ENCODE data around the gene LYAR.

DNA sequence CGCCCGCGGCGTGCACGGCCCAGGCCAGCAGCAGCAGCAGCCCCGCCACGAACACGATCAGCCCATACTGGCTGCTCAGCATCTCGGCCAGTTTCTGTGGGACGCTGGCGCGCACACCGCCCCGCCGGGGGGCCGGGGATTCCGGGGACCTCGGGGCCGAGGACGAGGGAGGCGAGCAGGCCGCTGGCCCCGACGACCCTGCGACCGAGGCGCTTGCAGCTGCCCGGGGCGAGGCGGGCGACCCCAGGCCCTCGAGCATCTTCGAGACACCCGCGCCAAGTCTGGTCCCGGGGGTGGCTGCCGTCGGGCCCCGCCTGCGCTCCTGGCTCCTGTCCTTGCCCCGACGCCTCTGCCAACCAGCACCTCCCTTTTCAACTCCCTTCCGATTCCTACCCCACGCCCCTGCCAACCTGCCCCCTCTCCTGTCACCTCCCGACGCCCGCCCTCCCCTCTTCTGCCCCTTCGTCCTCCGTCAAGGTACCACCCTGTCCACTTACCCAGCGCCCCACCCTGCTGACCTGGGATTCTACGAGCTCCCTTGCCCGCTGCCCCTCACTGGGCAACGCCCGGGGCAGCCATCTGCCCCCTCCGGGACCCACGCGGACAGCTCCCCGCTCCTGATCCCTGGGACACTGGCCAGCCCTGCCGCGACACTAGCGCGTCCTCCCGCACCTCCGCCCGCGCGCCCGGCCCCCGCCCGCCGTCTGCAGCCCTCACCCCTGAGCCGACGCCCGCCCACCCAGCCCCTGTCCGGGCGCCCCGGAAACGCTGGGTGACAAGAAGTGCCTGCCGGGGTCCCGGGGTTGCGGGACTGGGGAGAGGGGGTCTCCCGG lies 63.1 kb downstream of the LYAR start, which contains the start of gene OTOP1:
- TF ChIP-seq POLR2A (IDR thresholded peaks at IDR 0.05) (no peak), EP300 (IDR thresholded peaks at IDR 0.05) (no peak)
- TF ChIP-seq, protein P1, sequence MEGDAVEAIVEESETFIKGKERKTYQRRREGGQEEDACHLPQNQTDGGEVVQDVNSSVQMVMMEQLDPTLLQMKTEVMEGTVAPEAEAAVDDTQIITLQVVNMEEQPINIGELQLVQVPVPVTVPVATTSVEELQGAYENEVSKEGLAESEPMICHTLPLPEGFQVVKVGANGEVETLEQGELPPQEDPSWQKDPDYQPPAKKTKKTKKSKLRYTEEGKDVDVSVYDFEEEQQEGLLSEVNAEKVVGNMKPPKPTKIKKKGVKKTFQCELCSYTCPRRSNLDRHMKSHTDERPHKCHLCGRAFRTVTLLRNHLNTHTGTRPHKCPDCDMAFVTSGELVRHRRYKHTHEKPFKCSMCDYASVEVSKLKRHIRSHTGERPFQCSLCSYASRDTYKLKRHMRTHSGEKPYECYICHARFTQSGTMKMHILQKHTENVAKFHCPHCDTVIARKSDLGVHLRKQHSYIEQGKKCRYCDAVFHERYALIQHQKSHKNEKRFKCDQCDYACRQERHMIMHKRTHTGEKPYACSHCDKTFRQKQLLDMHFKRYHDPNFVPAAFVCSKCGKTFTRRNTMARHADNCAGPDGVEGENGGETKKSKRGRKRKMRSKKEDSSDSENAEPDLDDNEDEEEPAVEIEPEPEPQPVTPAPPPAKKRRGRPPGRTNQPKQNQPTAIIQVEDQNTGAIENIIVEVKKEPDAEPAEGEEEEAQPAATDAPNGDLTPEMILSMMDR (IDR thresholded peaks at IDR 0.05): no peak

All from tibial nerve (tissue), 4 donors.